ENCODE results near the gene CMIP. TPM values are rescaled to one million over a fixed set of nuclear protein-coding genes. Genes with fewer than 3 reads are reported as not detected.
A peak's percentile ranks its signal among the peaks of the same experiment; 100 is the strongest.

CMIP gene
- total RNA-seq, 1 experiment from 2014 or later: 48.2 TPM

DNA sequence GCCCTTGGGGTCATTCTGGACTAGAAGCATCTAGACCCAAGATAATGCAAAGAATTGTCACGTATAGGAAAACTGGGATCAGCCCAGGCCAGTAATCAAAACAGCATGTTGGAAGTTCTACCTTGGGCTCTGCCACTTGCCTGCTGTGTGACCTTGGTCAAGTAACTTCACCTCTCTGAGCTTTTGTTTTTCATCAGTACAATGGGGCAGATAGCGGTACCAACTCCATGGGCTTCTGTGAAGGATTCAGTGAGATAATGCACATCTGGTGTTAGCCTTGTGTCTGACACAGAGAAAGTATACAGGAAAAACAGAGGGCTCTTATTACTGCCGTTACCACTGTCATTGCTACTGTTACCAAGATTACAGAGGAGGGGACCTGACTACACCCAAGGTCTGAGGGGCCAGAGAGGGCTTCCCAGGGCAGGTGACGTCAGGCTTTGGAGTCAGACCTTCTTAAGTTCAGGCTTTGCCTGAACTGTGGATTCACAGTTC, 24.6 kb downstream of the CMIP start:
- no peak overlapping the region for H4K5ac ChIP-seq (ENCODE audit: insufficient read length, low read depth, low read length)
- H3K79me2 ChIP-seq (ENCODE audit: insufficient read depth, low read length): peaks cover 23% of the 10 kb centered on the region; the same call in 1 of the 2 replicates
- H3K9me3 ChIP-seq (ENCODE audit: control insufficient read depth, low read depth, low read length): no peaks in the 10 kb centered on the region
- TF ChIP-seq CTCF (conservative IDR thresholded peaks at IDR 0.05): no peak
- H2BK12ac ChIP-seq (ENCODE audit: insufficient read length, low read depth, low read length): no peak overlapping the region
- peaks cover 11% of the 10 kb centered on the region for H3K79me1 ChIP-seq (ENCODE audit: insufficient read depth, low read depth, low read length, poor library complexity, severe bottlenecking)
- H3K56ac ChIP-seq (ENCODE audit: insufficient read length, low read depth, low read length): no peak overlapping the region
- H3K4me2 ChIP-seq (ENCODE audit: insufficient read depth, insufficient read length, low read length): no peak overlapping the region
- H3K4ac ChIP-seq (ENCODE audit: low read depth, low read length): no peak overlapping the region
- H4K91ac ChIP-seq (ENCODE audit: insufficient read length, low read depth, low read length): no peak overlapping the region
- no peak overlapping the region for H2AK5ac ChIP-seq (ENCODE audit: insufficient read length, low read length)
- no CpG with 5 or more reads among the region's 4 CpGs for WGBS (ENCODE audit: extremely low coverage, insufficient read length, low lambda C conversion rate)
- no peak overlapping the region for H3K4me3 Mint-ChIP-seq
- DNase-seq: no peak
- H3T11ph ChIP-seq (ENCODE audit: low read length): no peak overlapping the region
- H3K36me3 Mint-ChIP-seq (ENCODE audit: insufficient read depth in 1 of 3, low read depth in 3 of 3): peaks cover under 1 to 14% (median 9%) of the 10 kb centered on the region in 3 experiments; a peak in 4 of 7 replicates
- peaks cover 31 to 46% of the 10 kb centered on the region in 2 experiments for H3K4me1 Mint-ChIP-seq
- H3K14ac ChIP-seq (ENCODE audit: insufficient read depth, low read length): no peak overlapping the region
- H3K9ac ChIP-seq (ENCODE audit: extremely low read depth, insufficient read length, low read length): no peak overlapping the region
- no peaks in the 10 kb centered on the region for H3K27me3 Mint-ChIP-seq (ENCODE audit: low read depth)
- H2BK20ac ChIP-seq (ENCODE audit: low read depth, low read length, poor library complexity, severe bottlenecking): no peak overlapping the region
- H4K20me1 ChIP-seq (ENCODE audit: control insufficient read depth, insufficient read depth, insufficient read length): peaks cover 4% of the 10 kb centered on the region
- H3K18ac ChIP-seq (ENCODE audit: insufficient read length, low read depth, low read length): no peak overlapping the region
- H2BK5ac ChIP-seq (ENCODE audit: insufficient read length, low read length): no peak overlapping the region
- no peak overlapping the region for H2BK120ac ChIP-seq (ENCODE audit: low read depth, low read length, poor library complexity, severe bottlenecking)
- H3K9me3 Mint-ChIP-seq: no peaks in the 10 kb centered on the region
- H3K27ac Mint-ChIP-seq: peak overlapping the region; percentile 14 to 87 (median 38); a peak in 3 of 7 replicates
- no peaks in the 10 kb centered on the region for H3K23me2 ChIP-seq (ENCODE audit: insufficient read length, low read depth, low read length, poor library complexity, severe bottlenecking)
- peaks cover 3% of the 10 kb centered on the region; the same call in 1 of the 2 replicates for H3K4me1 ChIP-seq (ENCODE audit: insufficient read depth, low read length)
- no peak overlapping the region for H2BK15ac ChIP-seq (ENCODE audit: low read depth, low read length)
- H3K27ac ChIP-seq (ENCODE audit: insufficient read length, low read depth, low read length): no peak overlapping the region
- no peaks in the 10 kb centered on the region for H3K27me3 ChIP-seq (ENCODE audit: insufficient read depth, low read length)
- no peak overlapping the region for H3K23ac ChIP-seq (ENCODE audit: insufficient read length, low read depth, low read length)
- no peak overlapping the region for H4K8ac ChIP-seq (replicated peaks; ENCODE audit: insufficient read length, low read depth, low read length)
- no peak overlapping the region for H2AFZ ChIP-seq (ENCODE audit: low read length)

Data from H9 (cell line).